T47D (cell line): ENCODE results near the gene ZC2HC1B.
"Not testable (repeated sequence)": the region's sequence is repeated elsewhere in the genome, so short reads cannot be mapped to it uniquely, and the experiment has no call there.

ENCODE experiments used
- DNase-seq, 2 experiments: peaks; one replicate each; pipeline versions ENCODE4 v3.0.0 to v3.0.0-alpha.2; 2011 to 2012; ENCODE audit warnings: low read depth in 1 of 2, low spot score in 1 of 2
- JUND ChIP-seq: IDR thresholded peaks from 2 replicates; pipeline ENCODE4 v1.6.1; 2012; ENCODE audit warnings: low read depth
- in situ Hi-C: cut with HindIII; loops from 2 replicates; pipeline ENCODE4 v1.10.0; 2016; ENCODE audit warnings: low sequenced_read_pairs, low pct_unique_long_range_greater_than_20kb

Gene ZC2HC1B

GRCh38 chr6:143844006-143844405 is 20.3 kb upstream of the ZC2HC1B start:
- in situ Hi-C loops = no loop called here
- no peak for DNase-seq
- no peak for TF ChIP-seq JUND

GRCh38 chr6:143845033-143845432 is 19.2 kb upstream of the ZC2HC1B start:
- no peak for DNase-seq
- no peak for TF ChIP-seq JUND
- in situ Hi-C loops = no loop called here

DNA sequence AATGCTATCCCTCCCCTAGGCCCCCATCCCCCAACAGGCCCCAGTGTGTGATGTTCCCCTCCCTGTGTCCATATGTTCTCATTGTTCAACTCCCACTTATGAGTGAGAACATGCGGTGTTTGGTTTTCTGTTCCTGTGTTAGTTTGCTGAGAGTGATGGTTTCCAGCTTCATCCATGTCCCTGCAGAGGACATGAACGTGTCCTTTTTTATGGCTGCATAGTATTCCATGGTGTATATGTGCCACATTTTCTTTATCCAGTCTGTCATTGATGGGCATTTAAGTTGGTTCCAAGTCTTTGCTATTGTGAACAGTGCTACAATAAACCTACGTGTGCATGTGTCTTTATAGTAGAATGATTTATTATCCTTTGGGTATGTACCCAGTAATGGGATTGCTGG is 12.6 kb upstream of the ZC2HC1B start:
- in situ Hi-C loops, DNase-seq: not testable (repeated sequence)

- DNase-seq, in situ Hi-C loops: not testable (repeated sequence)
Measured at GRCh38 chr6:143855057-143855456, 9.2 kb upstream of the ZC2HC1B start.

- DNase-seq, in situ Hi-C loops: not testable (repeated sequence)
Measured at GRCh38 chr6:143856762-143857161, 7.5 kb upstream of the ZC2HC1B start.

- no peak for TF ChIP-seq JUND
- in situ Hi-C loops = no loop called here
- no peak for DNase-seq
Measured at GRCh38 chr6:143857651-143858050, 6.6 kb upstream of the ZC2HC1B start.

DNA sequence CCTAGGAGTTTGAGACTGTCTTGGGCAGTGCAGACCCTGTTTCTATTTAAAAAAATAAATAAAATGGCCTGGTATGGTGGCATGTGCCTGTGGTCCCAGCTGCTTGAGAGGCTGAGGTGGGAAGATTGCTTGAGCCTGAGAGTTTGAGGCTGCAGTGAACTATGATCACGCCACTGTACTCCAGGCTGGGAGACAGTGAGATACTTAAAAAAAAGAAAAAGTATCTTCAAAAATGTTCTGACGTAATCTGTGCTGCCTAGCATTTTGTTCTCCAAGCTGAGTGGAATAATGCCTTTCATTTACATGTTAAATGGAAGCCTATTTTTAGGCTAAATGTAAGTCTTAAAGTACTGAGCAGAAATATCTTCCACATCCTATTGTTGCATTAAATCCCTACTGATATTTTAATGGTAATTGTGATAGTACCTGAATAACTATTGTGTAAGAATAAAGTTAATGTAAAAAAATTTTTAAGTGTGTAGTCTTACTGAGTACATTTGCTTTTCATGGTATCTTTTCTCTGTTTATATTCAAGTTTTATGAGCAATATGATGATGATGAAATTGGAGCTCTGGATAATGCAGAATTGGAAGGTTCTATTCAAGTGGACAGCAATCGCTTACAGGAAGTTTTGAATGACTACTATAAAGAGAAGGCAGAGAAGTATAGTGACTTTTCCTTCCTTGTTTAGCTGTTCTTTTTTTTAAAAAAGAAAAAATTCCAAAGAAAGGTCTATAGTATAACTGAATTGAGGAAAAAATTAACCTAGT is 4.2 kb upstream of the ZC2HC1B start:
- TF ChIP-seq JUND = no peak
- in situ Hi-C loops = no loop called here
- DNase-seq = no peak

DNA sequence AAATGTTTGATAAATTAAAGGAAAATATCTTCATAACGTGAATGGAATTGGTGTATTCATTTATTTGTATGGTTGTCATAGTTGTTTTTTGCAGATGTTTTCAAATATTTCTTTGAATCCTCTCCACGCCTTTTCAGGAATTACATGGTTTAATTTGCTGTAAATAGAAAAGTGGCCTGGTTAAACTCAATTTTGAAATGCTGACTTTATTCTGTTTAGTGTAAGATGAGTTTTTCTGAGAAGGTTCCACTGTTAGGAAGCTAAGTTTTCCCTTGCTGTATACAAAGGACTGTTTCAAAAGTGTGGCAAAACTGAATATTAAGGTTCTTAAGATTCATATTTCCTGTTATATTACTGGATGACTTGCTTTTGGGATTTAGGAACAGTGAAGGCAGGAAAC is 503 bp upstream of the ZC2HC1B start:
- no peak for DNase-seq
- in situ Hi-C loops = no loop called here
- no peak for TF ChIP-seq JUND

DNA sequence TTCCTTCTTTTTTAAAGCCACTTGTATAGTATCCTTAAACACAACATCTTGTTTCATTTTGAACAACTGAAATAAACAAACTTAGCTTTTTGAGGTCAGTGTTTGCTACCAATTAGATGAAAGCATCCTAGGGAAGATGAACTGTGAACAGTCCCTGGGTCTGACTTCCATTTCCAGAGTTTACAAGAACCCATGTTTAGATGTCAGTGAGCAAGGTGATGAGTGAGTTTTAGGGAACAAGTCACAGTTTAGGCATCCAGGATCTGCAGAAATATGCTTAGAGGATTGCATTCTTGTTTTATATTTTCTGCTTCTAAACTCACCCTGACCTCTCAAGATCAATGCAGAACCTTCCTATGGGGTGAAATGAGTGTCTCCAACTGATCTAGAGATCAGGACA is 3.0 kb downstream of the ZC2HC1B start:
- TF ChIP-seq JUND = no peak
- in situ Hi-C loops = no loop called here
- no peak for DNase-seq

DNA sequence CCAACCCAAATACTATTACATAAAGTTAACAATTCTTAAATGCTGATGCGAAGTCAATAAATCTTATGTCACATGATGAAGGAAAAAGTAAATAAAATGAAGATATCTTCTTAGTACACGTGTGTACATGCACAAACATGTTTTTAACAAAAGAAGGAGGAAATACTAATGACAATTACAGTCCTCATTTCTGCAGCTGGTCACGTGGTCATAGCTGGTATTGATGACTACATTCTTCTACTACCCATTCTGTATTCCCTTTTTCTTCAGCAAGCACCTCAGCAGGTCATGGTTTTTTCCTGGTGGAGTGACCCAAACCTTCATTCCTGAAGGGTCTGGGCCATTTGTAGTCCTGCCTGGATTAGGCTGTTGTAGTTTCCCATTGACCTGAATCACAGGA is 4.5 kb downstream of the ZC2HC1B start:
- in situ Hi-C loops, DNase-seq: not testable (repeated sequence)

- DNase-seq, in situ Hi-C loops: not testable (repeated sequence)
Measured at GRCh38 chr6:143871202-143871730, 7.0 kb downstream of the ZC2HC1B start.

DNA sequence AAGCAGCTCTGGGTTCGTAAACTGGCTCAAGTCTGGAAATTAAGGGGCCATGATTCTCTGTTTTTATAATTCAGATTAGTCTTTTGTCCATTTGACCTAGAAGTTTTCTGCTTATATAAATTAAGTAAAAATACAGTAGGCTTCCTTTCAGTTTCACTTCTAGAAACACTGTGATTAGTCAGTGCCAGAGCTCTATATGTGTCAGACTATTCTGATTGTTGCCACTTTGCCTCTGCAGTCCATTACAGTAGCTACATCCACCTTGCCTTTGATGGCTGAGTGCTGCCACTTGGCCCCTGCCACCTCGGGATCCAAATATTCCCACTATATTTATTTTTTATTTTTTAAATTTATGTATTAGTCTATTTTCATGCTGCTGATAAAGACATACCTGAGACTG is 7.9 kb downstream of the ZC2HC1B start:
- DNase-seq = no peak
- in situ Hi-C loops = no loop called here
- no peak for TF ChIP-seq JUND

- in situ Hi-C loops, DNase-seq: not testable (repeated sequence)
Measured at GRCh38 chr6:143873600-143873999, 9.3 kb downstream of the ZC2HC1B start.

DNA sequence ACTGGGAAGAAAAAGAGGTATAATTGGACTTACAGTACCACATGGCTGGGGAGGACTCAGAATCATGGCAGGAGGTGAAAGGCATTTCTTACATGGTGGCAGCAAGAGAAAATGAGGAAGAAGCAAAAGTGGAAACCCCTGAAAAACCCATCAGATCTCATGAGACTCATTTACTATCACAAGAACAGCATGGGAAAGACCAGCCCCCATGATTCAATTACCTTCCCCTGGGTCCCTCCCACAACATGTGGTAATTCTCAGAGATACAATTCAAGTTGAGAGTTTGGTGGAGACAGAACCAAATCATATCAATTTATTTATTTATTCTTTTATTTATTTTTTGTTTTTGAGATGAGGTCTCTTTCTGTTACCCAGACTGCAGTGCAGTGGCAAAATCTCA is 10.2 kb downstream of the ZC2HC1B start:
- in situ Hi-C loops, DNase-seq: not testable (repeated sequence)
